VCaP (cell line): ENCODE measurements around the gene CHD2.

Experiments used
- H3K27ac ChIP-seq: fragments of 450-650 bp; 2 replicates; pipeline ENCODE4 v1.5.1; 2017
- CTCF ChIP-seq: fragments of 450-650 bp; conservative IDR thresholded peaks from 2 replicates; pipeline ENCODE4 v1.5.1; 2017; ENCODE audit warnings: mild to moderate bottlenecking, moderate library complexity

CHD2 gene

DNA sequence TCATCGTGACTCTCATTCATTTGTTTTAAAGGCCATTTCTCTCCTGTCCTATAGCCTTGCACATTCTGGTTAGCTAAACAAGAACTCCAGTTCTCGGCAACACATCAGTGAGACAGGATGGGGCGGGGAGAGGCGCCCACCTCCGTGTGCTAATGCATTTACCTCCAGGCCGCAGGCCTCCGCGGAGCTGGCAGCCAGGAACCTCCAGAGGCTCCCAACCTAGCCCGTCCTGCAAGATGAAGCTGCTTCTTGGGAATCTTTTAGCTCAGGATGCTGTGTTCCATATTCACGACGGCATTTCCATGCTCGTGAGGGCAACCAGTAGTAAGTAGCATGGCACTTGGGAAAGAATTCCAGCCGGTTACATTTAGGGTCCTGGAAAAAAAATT lies 141.0 kb downstream of the CHD2 start:
- TF ChIP-seq CTCF, result no peak
- no peak overlapping the region for H3K27ac ChIP-seq

DNA sequence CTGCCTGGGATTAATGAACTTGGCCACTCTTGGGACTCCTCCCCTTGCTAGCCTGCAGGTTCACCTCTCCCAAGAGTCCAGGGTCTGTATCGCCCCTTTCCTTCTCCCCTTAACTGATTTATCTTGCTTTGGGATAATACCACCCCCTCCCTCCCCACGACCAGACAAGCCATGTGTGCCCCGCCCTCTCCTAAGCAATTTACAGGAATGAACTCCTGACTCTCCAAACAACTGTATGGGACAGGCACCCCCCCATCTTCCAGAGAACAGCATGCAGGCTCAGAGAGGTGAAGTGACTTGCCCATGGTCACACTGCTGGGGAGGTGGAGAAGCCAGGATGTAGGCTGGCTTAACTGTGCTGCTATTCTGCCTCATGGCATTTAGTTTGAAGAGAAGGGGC lies 142.1 kb downstream of the CHD2 start:
- no peak for TF ChIP-seq CTCF
- H3K27ac ChIP-seq, result no peak overlapping the region

GRCh38 chr15:93042691-93043378 lies 142.7 kb downstream of the CHD2 start:
- no peak overlapping the region for H3K27ac ChIP-seq
- no peak for TF ChIP-seq CTCF

- H3K27ac ChIP-seq, result no peak overlapping the region
- no peak for TF ChIP-seq CTCF
Measured at GRCh38 chr15:93043621-93044300, 143.6 kb downstream of the CHD2 start.

- no peak for TF ChIP-seq CTCF
- no peak overlapping the region for H3K27ac ChIP-seq
Measured at GRCh38 chr15:93044301-93045190, 144.4 kb downstream of the CHD2 start.

DNA sequence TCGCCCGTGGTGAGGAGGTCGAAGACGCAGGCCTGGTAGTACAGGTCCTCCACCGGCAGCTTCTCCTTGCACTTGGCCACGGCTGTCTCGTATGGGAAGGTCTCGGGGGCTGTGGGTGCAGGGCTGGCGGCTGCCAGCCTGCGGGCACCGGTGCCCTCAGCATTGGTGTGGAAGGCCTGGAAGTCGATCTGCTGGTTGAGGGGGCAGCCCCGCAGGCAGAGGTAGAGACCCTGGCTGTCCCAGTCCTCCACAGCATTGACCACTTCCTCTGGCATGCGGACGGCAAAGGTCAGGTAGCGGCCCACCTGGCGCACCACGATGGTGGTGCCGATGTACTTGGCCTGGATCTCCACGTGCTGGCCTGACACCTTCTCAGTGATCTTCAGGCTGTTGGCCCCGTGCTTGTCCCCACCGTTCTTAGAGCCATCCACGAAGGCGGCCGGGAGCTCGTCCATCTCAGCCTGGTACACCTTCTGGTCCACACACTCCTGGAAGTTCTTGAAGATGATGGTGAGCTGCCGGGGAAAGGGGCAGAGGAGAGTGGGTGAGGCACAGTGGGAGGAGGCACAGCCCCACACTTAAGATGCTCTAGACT lies 145.2 kb downstream of the CHD2 start:
- H3K27ac ChIP-seq, result no peak overlapping the region
- TF ChIP-seq CTCF, result no peak

GRCh38 chr15:93046120-93046519 lies 146.0 kb downstream of the CHD2 start:
- no peak overlapping the region for H3K27ac ChIP-seq
- no peak for TF ChIP-seq CTCF
